Hematopoietic multipotent progenitor cell treated with erythropoietin and hydrocortisone succinate and interleukin-3 and kit ligand, for 4 days (in vitro differentiated cells): ENCODE data around the gene STMN3.
"Not testable (repeated sequence)": the region's sequence is repeated elsewhere in the genome, so short reads cannot be mapped to it uniquely, and the experiment has no call there.

Source experiments
- DNase-seq: peaks from one replicate; pipeline ENCODE4 v3.0.0-alpha.2; 2015

The STMN3 gene

DNA sequence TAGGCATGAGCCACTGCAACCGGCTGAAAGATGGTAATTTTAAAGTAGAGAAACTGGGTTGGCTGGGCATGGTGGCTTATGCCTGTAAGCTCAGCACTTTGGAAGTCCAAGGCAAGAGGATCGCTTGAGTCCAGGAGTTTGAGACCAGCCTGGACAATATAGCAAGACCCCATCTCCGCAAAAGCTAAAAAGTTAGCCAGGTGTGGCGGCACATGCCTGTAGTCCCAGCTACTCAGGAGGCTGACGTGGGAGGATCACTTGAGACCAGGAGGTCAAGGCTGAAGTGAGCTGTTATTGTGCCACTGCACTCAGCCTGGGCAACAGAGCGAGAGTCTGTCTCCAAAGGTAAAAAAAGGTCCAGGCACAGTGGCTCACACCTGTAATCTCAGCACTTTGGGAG is 22.3 kb downstream of the STMN3 start:
- not testable (repeated sequence) for DNase-seq

DNA sequence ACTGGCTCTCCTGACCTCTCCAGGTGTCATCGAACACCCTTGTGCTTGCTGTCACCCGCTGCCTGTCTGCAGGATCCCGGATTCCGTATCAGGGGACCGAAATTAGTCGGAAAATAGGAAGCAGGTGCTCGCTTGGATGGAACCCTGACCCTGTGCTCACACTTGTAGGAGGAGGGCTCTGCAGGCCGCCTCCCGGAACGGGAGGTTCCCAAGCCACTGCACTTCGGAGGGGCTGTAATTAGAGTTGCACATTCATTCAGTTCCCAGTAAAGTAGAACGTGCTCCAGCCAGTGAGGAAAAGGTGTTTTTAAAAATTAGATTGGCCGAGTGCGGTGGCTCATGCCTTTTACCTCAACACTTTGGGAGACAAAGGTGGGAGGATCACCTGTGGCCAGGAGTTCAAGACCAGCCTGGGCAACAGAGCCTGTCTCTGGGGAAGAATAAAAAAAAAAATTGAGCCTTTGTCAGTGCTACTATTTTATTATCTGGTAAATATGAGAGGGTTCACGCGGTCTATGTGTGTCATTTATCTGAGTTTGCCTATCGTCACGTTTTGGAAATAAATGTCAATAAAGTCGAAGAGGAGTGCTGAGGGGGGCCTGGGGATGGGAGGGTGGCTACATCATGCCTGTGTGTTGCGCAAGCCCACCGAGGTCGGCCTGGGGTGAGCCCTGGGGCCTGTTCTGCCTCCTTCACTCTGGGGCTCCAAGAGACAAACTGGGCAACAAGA is 24.8 kb downstream of the STMN3 start:
- peak; percentile 91 for DNase-seq

GRCh38 chr20:63627751-63628245 is 25.4 kb downstream of the STMN3 start:
- no peak for DNase-seq

- peak; percentile 98 for DNase-seq
These were observed 26.0 kb downstream of the STMN3 start for GRCh38 chr20:63627129-63627750.

- peak; percentile 89 for DNase-seq
These were observed 26.6 kb downstream of the STMN3 start, which contains the start of gene GMEB2 for GRCh38 chr20:63626424-63627128. Gene GMEB2 (minus strand): TSS chr20:63627101. CDS start chr20:63619397, 7,704 bp downstream.

DNA sequence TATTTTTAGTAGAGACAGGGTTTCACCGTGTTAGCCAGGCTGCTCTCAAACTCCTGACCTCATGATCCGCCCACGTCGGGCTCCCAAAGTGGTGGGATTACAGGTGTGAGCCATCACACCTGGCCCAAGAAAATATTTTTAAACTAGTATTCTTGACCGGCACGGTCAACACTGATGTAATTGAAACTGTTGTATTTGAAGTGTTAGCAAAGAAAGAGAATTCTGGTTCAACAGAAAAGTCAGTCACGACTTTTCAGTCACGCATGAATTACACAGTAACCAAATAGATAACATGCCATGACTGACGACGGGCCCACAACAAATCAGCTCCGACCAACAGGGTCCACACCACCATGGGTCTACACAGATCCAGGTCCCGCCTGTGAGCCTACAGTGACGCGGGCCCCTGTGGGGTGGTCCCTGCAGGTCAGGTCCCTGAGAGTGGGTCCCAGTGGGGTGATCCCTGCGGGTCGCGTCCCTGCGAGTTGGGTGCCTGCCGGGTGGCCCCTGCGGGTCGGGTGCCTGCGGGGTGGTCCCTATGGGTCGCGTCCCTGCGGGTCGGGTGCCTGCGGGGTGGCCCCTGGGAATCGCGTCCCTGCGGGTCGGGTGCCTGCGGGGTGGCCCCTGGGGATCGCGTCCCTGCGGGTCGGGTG is 27.3 kb downstream of the STMN3 start:
- peak; percentile 66 for DNase-seq

DNA sequence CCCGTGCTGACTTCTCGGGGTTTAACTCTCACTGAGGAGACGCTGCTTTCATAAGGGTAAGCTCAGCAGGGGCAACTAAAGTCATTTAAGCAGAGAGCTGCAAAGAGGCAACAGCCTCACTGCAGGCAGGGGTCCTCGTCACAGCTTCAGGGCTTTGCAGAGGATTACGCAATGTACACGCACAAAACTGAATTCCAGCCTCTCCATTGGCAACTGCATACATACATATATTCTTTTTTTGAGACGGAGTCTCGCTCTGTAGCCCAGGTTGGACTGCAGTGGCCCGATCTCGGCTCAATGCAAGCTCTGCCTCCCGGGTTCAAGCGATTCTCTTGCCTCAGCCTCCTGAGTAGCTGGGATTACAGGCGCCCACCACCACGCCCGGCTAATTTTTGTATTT is 28.7 kb downstream of the STMN3 start:
- DNase-seq, result peak; percentile 58

- DNase-seq, result no peak
These were observed 30.5 kb downstream of the STMN3 start for GRCh38 chr20:63622732-63623131.

- no peak for DNase-seq
These were observed 31.1 kb downstream of the STMN3 start for GRCh38 chr20:63622096-63622495.

DNA sequence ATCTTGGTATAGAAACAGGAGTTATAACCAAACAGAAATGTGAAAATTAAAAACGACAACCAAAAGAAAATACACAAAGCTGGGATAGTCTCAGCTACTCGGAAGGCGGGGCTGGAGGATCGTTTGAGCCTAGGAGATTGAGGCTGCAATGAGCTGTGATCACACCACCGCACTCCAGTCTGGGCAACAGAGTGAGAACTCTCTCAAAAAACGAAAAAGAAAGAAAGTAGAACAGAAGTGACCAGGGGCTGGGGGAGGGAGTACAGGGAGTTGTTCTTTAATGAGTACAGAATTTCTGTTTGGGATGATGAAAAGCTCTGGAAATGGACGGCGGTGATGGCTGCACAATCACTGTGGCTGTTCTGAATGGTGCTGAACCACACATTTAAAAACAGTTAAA is 32.2 kb downstream of the STMN3 start:
- no peak for DNase-seq

GRCh38 chr20:63619505-63619904 is 33.7 kb downstream of the STMN3 start:
- no peak for DNase-seq

DNA sequence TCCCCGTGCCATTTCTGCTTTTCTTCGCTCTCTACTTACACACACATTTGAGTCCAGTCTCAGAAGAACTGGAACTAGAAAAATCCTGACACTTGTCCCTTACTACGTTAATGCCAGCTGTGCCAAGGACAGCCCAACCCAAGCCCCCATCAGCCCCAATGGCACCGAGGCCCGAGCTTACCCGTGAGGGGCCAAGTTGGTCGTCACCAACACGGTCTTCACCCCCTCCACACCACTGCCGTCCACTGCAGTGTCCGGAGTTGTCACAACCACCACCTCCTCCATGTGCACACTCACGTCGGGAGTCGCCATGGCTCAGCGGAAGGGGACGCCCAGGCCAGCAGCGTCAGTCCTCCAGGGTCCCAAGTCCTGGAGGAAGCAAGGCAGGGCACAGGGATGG is 34.1 kb downstream of the STMN3 start:
- no peak for DNase-seq

DNA sequence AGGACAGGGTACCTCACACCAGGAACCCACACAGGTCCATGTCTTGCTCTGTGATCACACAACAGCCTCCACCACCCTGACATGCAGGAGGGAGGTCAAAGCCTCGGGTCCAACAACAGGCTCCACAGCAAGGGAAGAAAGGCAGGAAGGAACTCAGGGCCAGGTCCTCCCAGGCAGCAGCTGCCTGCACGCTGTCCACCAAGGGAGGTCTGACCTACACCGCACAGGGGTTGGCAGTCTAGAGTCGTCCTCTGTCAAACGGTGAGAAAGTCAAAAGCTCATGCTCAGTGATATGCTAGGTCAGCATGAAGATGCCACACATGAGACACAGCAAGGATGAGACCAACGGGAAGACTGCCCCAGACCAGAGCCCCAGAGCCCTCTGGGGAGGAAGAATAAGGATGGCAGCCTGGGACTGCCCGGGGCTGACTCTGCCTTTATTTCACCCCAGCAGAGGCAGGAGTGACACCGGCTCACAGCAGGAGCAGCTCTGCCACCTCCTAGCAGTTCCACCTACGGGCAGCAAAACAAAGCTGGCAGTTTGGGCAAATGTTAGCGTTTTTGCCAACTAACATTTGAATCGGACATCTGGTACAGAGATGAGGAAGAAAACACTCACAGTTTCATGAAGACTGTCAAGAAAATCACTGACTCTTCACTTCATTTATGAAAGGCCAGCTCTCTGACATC is 34.8 kb downstream of the STMN3 start:
- no peak for DNase-seq

- no peak for DNase-seq
These were observed 35.4 kb downstream of the STMN3 start for GRCh38 chr20:63617876-63618265.

- no peak for DNase-seq
These were observed 35.9 kb downstream of the STMN3 start for GRCh38 chr20:63617092-63617875.

DNA sequence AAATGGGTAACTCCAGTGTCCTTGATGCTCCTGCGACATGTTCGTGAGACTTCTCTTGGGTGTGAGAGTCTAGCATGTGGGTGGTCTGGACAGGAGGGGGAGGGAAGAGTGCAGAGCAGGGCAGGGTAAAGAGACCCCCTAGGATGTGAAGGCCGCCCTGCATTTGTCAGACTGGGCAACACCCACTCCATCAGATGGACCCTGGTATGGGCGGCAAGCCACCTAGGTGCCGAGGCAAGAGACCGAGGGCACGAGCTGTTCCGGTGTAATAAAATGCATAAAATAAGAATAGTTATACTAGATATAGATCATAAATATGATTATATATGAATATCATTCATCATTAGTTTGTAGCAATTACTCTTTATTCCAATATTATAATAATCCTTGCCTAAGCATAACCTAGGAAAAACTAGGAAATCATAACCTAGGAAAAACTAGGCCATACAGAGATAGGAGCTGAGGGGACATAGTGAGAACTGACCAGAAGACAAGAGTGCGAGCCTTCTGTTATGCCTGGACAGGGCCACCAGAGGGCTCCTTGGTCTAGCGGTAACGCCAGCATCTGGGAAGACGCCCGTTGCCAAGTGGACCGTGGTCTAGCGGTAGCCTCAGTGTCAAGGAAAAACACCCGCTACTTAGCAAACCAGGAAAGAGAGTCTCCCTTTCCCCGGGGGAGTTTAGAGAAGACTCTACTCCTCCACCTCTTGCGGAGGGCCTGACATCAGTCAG is 39.2 kb downstream of the STMN3 start:
- not testable (repeated sequence) for DNase-seq

- peak; percentile 55 for DNase-seq
These were observed 40.8 kb downstream of the STMN3 start for GRCh38 chr20:63612276-63612931.

DNA sequence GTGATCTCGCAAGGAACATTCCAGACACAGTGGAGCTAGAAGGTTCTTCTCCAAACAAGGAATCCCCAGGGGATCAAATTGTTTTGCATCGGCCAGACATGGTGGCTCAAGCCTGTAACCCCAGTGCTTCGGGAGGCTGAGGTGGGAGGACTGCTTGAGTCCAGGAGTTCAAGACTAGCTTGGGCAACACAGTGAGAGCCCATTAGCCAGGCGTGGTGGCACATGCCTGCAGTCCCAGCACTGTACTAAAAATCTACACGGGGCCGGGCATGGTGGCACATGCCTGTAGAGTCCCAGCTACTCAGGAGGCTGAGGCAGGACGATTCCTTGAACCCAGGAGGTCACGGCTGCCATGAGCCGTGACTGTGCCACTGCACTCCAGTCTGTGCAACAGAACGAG is 41.6 kb downstream of the STMN3 start:
- DNase-seq, result no peak

DNA sequence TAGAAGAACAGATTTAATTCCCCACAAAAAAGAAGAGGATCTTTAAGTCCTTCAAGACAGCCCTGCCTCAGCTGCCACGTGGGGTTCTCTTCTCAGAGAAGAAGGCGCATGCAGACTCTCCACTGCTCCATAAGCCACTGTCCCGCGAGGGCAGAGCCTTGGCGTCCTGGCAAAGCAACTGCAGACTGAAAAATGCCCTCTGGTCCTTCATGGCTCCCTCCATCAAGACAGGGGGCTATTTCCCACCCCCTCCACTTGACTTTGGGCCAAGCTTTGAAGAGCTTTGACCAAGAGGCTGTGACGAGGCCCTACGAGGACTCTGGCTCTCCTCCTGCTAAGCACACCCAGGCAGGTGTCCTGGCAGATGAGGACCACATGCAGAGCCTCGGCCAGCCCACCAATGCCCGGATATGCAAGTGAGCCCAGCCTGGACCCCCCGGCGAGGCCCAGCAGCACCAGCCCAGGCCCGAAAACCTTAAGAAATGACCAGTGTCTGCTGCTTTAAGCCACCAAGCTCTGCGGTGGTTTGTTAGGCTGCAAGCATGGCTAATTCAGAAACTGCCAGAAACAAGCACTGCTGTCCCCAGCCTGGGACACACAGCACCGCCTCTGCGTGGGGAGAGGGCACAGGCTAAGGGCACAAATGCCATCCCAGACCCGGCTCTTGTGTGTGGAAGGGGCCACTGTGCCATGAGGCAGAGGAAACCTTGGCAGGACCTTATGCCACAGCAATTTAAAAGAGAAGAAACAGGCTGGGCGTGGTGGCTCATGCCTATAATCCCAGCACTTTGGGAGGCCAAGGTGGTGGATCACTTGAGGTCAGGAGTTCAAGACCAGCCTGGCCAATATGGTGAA is 42.4 kb downstream of the STMN3 start:
- DNase-seq, result no peak

- DNase-seq, result no peak
These were observed 46.5 kb downstream of the STMN3 start for GRCh38 chr20:63606686-63607085.
